Inferior parietal cortex (tissue), 1 donor: ENCODE data around the gene ARHGEF16.

Experiments
- DNase-seq: peaks from one replicate; pipeline ENCODE4 v3.0.0-alpha.2; 2016; ENCODE audit errors: extremely low spot score

The ARHGEF16 gene

DNA sequence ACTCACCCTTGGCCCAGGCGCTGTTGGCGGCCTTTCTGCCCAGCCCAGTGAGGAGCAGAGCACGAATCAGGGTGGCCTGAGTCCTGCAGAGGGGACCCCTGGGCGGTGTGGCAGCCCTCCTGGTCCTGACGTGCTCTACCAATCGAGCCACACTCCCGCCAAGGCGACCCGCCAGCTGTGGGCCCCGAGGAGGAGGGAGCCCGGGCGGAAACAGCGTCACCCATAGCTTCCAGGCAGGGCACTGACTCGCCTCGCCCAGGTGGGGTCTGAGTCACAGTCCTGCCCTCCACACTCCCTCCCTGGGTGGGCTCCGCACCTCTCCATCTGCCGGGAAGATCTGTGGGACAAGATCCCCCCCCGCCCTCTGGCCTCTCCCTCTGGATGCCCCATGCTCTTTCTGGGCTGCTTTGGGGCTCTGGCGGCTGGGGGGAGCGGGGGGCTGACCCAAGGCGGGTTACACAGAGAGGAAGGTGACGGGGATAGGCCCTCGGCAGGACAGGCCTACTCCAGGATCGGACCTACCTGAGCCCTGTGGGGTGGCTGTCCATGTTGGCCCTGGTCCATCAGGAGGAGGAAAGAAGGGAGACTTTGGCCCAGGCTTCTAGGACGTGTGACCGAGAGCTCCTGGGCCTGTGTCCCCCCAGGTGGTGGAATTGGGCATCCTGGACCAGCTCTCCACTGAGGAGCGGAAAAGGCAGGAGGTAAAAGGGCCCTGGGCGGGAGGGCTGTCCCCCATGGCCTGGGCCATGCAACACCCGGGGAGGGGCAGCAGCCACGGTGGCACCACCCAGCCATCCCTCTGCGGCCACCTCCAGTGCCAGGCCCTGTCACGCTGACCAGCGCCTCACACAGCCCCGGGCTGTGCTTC is 14.0 kb downstream of the ARHGEF16 start:
- no peak for DNase-seq

DNA sequence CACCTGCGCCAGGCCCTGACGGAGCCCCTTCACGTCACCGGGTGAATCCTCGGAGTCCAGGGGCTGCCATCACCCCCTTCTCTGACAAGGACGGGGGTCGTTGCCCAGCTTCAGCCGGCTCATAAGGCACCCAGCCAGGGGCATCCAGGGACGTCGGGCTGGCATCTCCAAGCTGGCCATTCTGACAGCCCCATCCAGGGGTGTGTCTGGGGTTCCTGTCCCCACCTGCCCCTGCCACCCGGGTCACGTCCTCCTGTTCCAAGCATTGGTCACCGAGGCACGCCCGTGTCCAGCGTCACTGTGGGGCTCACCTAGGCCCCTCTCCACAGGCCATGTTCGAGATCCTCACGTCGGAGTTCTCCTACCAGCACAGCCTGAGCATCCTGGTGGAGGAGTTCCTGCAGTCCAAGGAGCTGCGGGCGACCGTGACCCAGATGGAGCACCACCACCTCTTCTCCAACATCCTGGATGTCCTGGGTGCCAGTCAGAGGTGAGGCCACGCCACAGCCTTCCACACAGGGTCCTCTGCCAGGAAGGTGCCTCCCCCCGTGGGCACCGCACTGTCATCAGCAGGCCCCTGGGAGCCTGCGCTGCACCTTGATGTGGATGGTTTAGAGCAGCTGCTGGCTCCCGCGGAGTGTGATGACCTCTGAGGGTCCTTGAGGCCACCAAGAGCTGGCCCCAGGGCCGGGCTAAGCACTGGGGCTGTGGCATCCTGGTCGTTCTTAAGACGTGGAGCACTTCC is 14.8 kb downstream of the ARHGEF16 start:
- no peak for DNase-seq

DNA sequence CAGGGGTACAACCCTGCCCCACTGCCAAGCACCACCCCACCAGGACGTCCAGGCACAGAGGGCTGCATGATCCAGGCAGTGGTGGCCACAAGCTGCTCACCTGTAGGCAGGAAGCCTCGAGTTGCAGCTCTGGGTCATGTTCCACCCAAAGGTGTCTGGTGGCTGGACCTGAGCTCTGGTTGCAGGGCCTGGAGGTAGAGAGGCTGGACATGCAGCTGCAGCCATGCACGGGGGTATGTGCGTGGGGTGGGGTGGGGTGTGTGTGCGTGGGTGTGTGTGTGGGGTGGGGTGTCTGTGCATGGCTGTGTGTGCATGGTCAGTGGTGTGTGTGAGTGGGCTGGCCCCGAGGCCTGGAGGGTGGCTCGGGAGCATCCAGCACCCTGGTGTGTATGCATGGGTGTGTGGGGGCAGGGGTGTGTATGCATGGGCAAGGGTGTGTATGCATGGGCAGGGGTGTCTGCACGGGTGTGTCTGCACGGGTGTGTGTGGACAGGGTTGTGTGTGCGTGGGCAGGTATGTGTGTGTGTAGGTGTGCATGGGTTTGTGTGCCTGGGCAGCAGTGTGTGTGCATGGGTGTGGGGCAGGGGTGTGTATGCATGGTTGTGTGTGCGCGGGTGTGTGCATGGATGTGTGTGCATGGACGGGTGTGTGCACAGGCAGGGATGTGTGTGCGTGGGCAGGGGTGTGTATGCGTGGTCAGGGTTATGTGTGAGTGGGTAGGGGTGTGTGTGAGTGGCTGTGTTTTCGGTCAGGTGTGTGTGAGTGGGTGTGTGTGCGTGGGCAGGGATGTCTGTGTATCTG is 15.6 kb downstream of the ARHGEF16 start:
- no peak for DNase-seq

DNA sequence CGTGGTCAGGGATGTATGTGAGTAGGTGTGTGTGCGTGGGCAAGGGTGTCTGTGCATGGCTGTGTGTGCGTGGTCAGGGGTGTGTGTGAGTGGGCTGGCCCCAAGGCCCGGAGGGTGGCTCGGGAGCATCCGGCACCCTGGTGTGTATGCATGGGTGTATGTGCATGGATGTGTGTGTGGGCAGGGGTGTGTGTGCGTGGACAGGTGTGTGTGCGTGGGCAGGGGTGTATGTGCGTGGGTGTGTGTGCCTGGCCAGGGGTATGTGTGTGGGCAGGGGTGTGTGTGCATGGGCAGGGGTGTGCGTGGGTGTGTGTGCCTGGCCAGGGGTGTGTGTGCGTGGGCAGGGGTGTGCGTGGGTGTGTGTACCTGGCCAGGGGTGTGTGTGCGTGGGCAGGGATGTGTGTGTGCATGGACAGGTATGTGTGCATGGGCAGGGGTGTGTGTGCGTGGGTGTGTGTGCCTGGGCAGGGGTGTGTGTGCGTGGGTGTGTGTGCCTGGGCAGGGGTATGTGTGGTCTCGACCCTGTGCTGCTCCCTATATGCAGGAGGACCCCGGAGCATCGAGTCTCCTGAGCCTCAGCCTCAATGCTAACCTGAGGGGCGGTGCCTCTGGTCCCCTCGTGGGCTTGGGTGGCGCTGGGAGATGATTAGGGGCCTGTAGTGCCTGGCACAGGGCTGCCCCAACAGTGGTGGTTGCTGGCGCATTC is 16.3 kb downstream of the ARHGEF16 start:
- no peak for DNase-seq

DNA sequence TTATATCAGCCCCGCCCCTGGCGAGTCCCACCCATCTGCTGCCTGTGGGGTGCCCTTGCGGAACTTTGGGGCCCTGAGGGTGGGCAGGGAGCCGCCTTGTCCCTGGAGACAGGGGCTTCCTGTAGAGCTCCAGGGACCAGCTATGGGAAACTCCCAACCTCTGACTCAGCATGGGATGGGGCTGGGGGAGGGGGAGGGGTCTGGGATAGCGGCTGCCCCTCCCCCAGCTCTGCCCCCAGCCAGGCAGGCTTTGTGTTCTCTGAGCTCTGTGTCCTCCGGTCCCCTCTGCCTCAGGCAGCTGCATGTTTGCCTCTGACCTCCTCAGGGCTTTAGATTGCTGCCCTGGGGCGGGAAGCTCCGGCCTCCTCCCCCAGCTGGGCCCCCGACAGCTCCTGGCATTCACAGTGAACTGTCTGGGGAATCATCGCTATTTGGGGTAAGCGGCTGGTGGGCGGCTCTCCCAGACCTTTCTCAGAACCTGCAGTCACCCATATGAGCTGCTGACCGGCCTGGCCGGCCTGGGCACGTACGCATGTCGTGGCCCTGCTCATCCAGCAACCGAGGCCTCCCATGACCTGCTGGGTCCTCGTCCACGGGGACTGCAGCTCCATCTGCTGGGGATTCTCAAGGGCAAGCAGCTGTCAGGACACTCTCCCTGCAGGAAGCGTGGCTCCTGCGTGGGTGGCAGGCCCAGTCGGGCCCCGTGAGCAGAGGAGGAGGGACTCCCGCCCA is 17.1 kb downstream of the ARHGEF16 start:
- DNase-seq = no peak

DNA sequence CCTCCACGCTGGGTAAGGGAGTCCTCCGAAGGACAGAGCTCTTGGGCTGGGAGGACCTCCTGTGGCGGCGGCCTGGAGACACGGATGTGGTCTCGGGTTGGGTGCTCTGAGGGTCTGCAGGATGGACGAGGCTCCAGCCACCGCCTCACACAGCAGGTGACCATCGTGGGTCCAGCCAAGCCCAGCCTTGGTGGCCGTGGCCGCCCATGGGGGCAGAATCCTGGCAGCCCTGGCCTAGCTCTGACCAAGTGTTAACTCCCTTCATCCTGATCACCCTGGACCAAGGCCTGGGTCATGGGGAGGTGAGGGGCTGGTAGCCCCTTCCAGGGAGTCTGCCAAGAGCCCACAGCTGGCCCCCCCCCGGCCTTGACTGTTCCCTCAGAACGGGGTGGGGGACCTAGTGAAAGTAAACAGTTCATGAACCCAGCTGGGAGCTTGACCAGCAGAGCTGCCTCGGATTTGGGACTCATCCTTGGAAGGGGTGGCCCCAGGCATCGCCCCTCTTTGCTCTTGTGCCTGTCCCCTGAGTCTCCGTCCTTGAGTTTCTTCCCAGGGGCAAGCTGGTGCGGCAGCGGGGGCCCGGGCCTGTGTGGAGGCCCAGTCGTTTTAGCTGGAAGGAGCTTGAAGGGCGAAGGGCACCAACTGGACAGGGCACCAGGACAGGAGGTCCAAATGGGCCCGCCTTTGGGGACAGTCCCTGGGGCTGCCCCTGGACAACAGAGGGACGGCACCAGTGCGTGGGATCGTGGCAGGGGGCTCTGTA is 17.8 kb downstream of the ARHGEF16 start:
- DNase-seq = no peak

DNA sequence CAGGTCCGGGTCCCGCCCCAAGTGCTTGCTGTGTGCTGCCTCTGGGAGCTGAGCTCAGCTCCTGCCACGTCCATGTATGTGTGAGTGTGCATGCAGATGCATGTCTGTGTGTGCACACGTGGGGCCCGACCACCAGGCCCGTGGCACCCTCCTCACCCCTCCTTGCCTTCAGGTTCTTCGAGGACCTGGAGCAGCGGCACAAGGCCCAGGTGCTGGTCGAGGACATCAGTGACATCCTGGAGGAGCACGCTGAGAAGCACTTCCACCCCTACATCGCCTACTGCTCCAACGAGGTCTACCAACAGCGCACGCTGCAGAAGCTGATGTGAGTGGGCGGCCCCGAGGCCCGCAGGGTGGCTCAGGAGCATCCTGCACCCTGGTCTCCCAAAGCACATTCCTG is 18.4 kb downstream of the ARHGEF16 start:
- DNase-seq = no peak

DNA sequence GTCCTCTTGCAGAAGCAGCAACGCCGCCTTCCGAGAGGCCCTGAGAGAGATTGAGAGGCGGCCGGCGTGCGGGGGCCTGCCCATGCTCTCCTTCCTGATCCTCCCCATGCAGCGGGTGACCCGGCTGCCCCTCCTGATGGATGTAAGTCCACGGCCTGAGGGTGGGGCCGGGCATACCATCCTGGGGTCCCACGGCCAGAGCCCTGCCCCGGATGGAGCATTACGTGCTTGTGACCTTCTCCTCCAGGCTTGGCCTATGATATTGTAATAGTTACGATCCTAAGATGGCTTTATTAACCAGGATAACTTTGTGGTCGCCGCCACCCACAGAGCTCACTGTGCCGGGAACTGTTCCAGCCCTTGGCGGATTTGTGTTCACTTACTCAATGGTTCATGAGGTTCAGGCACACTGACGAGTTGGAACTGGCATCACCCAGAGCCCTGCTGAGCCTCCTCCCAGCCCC is 18.9 kb downstream of the ARHGEF16 start:
- no peak for DNase-seq

DNA sequence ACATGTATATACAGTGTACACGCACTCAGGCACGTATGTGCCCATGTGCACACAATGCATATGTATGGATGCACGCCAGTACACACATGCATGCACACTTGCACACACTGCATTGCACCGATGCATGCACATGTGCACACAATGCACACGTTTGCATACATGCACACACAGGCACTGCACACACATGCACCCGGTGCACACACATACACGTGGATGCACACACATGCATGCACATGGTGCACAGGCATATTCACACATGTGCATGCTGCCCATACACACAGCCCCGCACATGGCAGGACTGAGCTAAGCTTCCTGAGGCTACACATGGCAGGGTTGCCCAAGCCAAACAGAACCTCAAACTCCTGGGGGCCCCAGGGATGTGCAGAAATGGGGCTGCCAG is 19.6 kb downstream of the ARHGEF16 start:
- DNase-seq = no peak

DNA sequence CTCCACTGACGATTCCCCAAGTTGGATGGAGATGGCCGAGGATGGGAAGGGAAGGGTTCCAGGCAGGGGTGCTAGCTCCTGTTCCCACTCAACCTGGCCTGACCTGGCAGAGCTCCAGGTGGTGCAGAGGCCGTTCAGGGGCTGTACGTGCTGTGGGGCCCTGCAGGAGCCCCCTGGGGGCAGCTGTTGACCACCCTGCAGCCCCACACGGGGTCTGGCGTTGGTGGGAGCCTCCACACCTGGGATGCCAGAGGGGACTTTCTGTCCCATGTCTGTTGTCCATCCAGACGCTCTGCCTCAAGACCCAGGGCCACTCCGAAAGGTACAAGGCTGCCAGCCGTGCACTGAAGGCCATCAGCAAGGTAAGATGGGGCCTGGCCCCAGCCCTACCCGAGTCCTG is 20.0 kb downstream of the ARHGEF16 start:
- no peak for DNase-seq

DNA sequence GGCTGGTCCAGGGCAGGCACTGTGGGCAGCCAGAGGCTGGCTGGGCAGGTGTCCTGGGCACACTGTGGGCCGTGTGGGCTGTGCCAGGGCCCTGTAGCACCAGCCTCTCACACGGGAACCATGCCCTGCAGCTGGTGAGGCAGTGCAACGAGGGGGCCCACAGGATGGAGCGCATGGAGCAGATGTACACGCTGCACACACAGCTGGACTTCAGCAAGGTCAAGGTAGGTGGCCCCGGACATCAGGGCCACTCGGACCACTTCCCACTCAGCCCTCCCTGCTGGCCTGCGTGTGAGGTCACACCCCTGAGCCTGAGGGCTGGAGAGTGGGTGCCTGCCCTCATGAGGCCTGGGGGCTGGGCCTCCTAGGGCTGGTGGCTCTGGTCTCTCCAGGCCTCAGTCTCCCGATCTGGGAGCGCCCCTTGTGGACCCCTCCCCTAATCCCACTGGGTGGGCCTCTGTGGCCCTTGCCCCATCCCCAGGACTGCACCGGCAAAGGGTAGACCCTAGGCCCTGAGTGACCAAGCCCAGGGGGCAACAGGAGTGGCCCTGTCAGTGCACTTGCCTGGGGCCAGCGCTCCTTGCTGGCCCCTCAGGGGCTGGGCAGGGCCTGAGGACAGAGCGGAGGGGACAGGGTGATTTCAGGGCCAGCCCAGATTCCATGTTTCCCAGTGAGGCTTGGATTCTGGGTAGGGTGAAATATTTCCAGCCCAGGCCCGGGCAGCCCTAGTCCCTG is 21.5 kb downstream of the ARHGEF16 start:
- no peak for DNase-seq

DNA sequence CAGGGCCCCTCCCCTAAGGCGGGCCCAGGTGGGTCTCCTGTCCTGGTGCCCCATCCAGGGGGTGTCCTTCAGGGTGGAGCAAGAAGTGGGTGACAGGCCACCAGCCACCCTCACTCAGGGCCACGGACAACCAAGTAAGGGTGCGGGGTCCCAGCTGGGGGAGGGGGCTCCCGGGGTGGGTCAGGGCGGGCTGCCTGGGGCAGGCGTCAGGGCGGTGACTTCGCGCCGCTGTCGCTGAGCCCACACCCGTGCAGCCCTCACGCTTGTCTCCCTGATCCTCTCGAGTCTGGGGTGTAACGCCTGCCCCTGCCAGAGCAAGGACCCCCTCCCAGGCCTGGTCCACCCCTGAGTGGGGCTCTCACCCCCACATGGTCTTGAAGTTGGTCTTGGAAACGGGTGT is 22.2 kb downstream of the ARHGEF16 start:
- no peak for DNase-seq

DNA sequence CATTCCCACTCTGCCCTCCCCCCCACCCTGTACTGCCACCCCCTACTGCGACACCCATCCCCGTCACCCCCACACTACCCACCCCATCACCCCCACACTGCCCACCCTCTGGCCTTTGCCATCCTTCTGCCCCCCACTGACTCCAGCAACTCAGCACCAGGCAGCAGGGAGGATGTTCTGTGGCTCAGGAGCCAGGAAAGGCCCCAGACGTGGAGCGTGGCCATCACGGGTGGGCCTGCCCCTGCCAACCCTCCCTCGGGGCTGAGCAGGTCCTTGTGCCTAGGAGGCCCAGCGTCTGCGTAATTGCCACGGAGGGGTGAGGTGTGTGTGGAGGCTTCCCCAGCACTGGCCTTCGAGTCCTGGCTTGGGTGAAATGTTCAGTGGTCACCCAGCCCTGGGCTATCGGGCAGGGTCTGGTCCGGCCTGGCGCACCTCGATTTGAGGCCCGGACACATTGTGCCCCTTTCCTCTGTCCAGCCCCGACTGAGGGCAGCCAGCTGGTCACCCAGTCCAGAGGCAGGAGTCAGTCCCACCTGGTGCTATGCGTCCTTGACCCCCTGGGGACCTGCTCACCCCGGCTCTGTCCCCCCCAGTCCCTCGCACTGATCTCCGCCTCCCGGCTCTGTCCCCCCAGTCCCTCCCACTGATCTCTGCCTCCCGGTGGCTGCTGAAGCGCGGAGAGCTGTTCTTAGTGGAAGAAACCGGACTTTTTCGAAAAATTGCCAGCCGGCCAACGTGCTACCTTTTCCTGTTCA is 23.0 kb downstream of the ARHGEF16 start:
- DNase-seq = no peak

DNA sequence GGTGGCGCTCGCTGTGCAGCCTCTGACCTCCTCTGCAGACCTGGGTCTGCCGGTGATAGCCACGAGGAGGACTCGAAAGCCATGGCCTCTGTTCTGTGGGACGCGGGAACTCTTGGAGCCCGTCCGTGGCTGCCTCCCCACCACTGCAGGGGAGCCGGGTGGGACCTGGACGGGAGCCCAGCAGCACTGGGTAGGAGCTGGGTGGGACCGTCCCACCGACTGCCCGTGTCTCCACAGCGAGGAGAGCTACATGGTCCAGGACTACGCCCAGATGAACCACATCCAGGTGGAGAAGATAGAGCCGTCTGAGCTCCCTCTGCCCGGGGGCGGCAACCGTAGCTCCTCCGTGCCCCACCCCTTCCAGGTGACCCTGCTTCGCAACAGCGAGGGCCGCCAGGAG is 23.7 kb downstream of the ARHGEF16 start:
- DNase-seq = no peak

DNA sequence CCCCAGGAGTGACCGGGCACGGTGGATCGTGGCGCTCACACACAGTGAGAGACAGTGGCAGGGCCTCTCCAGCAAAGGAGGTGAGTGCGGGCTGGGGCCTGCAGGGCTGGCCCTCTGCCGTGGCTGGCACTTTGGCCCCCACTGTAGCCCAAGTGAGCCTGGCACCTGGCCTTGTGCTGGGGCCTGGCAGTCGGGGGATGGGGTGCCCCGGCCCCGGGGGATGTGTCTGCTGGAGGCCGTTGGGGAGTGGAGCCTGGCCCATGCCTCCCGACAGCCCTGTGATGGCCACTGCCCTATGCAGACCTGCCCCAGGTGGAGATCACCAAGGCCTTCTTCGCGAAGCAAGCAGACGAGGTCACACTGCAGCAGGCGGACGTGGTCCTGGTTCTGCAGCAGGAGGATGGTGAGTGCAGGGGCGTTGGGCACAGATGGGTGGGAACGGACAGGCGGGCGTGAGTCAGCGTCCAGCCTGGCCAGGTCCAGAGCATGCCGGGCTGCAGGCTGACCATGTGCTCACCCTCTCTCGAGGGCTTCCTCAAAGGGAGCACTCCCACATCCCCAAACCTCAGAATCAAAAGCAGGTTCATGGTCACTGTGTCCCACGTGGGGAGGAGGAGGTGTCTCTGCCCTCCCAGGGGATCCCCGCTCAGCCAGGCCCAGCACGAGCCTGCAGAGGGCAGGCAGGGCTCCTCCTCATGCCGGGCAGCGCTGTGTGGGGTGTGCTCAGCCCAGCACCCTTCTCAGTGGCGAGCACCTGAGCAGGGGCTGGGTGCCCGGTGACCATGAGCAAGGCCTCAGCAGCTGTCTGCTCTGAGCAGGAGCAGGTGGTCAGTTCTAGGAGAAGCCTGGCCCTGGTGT is 25.3 kb downstream of the ARHGEF16 start:
- no peak for DNase-seq

DNA sequence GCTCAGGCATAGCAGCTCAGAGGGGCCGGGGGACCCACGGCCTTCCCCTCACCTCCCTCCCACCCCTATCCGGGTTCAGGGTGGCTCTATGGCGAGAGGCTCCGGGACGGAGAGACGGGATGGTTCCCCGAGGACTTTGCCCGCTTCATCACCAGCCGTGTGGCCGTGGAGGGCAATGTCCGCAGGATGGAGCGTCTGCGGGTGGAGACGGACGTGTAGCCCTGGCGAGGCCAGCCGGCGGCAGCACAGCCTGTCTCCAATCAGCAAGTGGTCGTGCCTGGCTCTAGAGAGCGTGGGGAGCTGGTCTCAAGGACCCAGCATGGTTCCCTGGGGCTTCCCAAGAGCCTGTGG is 25.9 kb downstream of the ARHGEF16 start:
- DNase-seq = no peak

DNA sequence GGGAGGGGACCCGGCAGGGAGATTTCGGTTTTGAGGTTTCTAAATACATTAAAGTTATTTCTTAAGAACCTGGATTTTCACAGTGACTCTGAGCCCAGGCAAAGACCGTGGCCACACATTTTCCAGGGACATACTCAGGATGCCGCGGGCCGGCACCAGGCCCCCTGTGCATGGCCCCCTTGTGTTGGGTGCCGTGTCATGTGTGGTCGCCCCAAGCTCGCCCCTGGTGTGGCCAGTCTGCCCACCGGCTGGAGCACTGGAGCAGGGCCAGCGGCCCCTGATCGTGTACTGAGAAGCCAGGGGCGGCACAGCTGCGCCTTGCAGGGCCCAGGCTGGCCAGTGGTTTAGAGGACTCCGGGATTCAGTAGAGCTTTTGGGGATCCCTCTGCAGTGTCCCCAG is 26.6 kb downstream of the ARHGEF16 start:
- DNase-seq = no peak

DNA sequence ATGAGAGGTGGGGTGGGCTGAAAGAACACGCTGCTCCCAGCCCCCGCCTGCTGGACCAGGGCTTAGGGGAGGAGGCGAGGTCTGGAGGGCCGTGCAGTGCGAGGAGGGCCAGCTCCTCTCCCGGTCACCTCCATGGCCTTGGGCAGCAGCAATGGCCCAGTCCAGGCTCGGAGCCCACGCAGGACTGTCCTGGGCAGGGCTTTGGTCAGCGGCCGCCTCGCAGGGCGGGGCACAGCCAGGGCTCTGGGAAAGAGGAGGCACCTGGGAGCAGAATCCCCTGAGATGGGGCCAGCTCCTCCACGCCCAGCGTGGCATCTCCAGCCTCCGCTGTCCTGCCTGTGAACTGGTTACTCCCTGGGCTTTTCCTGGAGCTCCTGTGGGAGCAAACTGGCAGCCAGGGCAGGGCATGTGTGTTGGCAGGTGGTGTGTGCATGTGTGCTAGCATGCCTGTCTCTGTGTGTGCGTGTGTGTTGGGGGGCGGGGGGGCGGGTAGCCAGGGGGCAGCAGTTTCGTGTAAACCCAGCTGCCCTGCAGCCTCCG is 27.4 kb downstream of the ARHGEF16 start:
- DNase-seq = no peak
